Measurements from ENCODE around the gene KIZ. TPM values are rescaled to one million over a fixed set of nuclear protein-coding genes. Genes with fewer than 3 reads are reported as not detected.

Gene KIZ
- total and polyA plus RNA-seq, 2 donors (not counting 1 experiment from before 2014, with no cell fraction given): 19.7 to 40.4 TPM

DNA sequence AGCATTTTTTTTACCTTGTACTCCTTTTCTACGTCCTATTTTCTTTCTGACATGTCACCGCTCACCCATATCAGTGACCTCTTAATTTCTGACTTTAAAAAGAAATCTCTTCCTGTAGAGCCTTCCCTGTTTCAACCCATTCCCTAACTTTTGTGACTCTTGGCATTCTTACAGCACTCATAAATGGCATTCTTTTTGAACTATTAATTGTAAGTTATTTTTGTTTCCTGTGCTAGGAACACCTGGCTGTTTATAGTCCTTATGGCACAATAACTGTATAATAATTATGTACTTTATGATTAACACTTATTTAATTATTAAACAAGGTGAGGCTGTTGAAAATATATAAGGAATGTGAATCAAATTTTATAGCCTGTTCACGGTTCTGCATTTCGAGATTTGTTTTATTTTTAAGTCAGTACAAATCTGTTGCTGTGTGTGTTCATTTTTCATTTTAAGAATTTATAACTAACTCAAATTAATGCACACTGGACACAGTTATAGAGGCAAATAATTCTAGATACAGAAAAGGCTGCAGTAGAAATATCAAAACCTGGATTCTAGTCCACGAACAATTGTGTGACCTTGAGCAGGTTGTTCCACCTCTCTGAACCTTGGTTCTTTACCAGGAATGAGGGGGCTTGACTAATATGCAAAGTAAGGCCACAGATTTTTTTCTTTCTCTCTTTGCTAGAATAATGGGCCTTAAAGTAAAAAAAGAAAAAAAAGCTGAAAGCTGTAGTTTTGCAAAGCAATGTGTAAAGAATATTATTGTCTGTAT lies 1.5 kb downstream of the KIZ start:
- Histone ChIP-seq H3K9ac (ENCODE audit: low read length) (no peak overlapping the region), H3K4me3 (ENCODE audit: control extremely low read depth in 1 of 5, extremely low read depth in 1 of 5, insufficient read depth in 1 of 5, low read depth in 2 of 5, low read length in 4 of 5) (no peak overlapping the region), H3K9me3 (ENCODE audit: control extremely low read depth in 1 of 3, control insufficient read depth in 2 of 3, insufficient read depth in 1 of 3, low read length in 2 of 3) (no peaks in the 10 kb centered on the region), H4K20me1 (ENCODE audit: control insufficient read depth, insufficient read depth, low read length, poor library complexity, severe bottlenecking) (no peaks in the 10 kb centered on the region), H3K79me2 (ENCODE audit: control insufficient read depth, insufficient read depth, low read length) (peaks cover 31% of the 10 kb centered on the region), H3K27me3 (replicated peaks in 1 of 4; ENCODE audit: control extremely low read depth in 1 of 4, control insufficient read depth in 3 of 4, insufficient read depth in 4 of 4, low read length in 3 of 4) (no peaks in the 10 kb centered on the region), H2AFZ (ENCODE audit: insufficient read depth, low read depth, low read length, poor library complexity, severe bottlenecking) (no peak overlapping the region), H3K27ac (ENCODE audit: low read length in 2 of 2) (no peak overlapping the region), H3K4me2 (replicated peaks; ENCODE audit: low read depth, low read length, poor library complexity, severe bottlenecking) (peak overlapping the region; percentile 86), H3K4me1 (ENCODE audit: control insufficient read depth in 2 of 2, insufficient read depth in 2 of 2, low read length in 2 of 2) (peaks cover 14 to 16% of the 10 kb centered on the region in 2 donors), H3K36me3 (replicated peaks in 1 of 2; ENCODE audit: control extremely low read depth in 1 of 2, control insufficient read depth in 1 of 2, extremely low read depth in 1 of 2, insufficient read depth in 2 of 2, low read length in 1 of 2) (peaks cover 0 to 2% of the 10 kb centered on the region in 2 experiments)
- TF ChIP-seq EZH2 (IDR thresholded peaks at IDR 0.05; ENCODE audit: borderline replicate concordance, insufficient read depth, low read depth, low read length, poor library complexity, severe bottlenecking): no peak
- TF ChIP-seq, protein P1, sequence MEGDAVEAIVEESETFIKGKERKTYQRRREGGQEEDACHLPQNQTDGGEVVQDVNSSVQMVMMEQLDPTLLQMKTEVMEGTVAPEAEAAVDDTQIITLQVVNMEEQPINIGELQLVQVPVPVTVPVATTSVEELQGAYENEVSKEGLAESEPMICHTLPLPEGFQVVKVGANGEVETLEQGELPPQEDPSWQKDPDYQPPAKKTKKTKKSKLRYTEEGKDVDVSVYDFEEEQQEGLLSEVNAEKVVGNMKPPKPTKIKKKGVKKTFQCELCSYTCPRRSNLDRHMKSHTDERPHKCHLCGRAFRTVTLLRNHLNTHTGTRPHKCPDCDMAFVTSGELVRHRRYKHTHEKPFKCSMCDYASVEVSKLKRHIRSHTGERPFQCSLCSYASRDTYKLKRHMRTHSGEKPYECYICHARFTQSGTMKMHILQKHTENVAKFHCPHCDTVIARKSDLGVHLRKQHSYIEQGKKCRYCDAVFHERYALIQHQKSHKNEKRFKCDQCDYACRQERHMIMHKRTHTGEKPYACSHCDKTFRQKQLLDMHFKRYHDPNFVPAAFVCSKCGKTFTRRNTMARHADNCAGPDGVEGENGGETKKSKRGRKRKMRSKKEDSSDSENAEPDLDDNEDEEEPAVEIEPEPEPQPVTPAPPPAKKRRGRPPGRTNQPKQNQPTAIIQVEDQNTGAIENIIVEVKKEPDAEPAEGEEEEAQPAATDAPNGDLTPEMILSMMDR (IDR thresholded peaks at IDR 0.05): no peak
- intact Hi-C loops (cut with micrococcal nuclease): loop anchor here (2.0 to 5.0 kb wide), 3 partner anchors 175 to 1110 kb away; partner anchors contain the start of genes NAA20 and XRN2
- ChIA-PET POLR2A (no interaction called here), CTCF (interaction anchor here (1.1 to 3.1 kb wide), 3 partner anchors 79 to 301 kb away, joined by 3 to 9 read pairs (median 3); no protein-coding TSS in a partner anchor)
- 80% methylated on average over 1 of the region's 5 CpGs for WGBS (ENCODE audit: insufficient coverage)
- Mint-ChIP-seq H3K4me1 (peaks cover 21% of the 10 kb centered on the region), H3K27ac (no peak overlapping the region), H3K9me3 (ENCODE audit: insufficient read depth) (no peaks in the 10 kb centered on the region), H3K4me3 (peak overlapping the region; percentile 91), H3K27me3 (peaks cover 3% of the 10 kb centered on the region)
- ATAC-seq (ENCODE audit: low read depth) (no peak), DNase-seq (no peak)

DNA sequence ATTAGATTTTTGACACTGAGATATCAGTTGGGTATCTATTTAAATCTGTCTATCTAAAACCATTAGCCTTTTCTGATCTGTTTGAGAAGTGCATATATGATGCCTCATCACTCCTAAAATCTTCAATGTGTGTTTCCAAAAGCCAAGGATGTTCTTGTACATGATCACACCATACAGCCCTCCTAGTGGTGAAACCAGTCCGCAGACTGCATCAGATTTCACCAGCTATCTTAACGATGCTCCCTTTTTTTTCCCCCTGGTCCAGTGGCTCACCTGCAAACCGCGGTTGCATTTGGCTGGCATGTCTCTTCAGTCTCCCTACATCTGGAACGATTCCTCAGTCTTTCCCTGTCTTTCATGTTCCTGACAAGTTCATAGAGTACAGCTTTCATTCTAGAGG lies 4.0 kb downstream of the KIZ start:
- no peak for DNase-seq
- Histone ChIP-seq H3K27me3 (replicated peaks in 1 of 4; ENCODE audit: control extremely low read depth in 1 of 4, control insufficient read depth in 3 of 4, insufficient read depth in 4 of 4, low read length in 3 of 4) (no peaks in the 10 kb centered on the region), H4K20me1 (ENCODE audit: control insufficient read depth, insufficient read depth, low read length, poor library complexity, severe bottlenecking) (no peaks in the 10 kb centered on the region), H3K9ac (ENCODE audit: low read length) (no peak overlapping the region), H2AFZ (ENCODE audit: insufficient read depth, low read depth, low read length, poor library complexity, severe bottlenecking) (no peak overlapping the region), H3K4me3 (ENCODE audit: control extremely low read depth in 1 of 5, extremely low read depth in 1 of 5, insufficient read depth in 1 of 5, low read depth in 2 of 5, low read length in 4 of 5) (no peak overlapping the region), H3K9me3 (ENCODE audit: control extremely low read depth in 1 of 3, control insufficient read depth in 2 of 3, insufficient read depth in 1 of 3, low read length in 2 of 3) (no peaks in the 10 kb centered on the region), H3K4me1 (ENCODE audit: control insufficient read depth in 2 of 2, insufficient read depth in 2 of 2, low read length in 2 of 2) (peaks cover 14 to 16% of the 10 kb centered on the region in 2 donors), H3K4me2 (replicated peaks; ENCODE audit: low read depth, low read length, poor library complexity, severe bottlenecking) (no peak overlapping the region), H3K79me2 (ENCODE audit: control insufficient read depth, insufficient read depth, low read length) (peaks cover 31% of the 10 kb centered on the region), H3K36me3 (replicated peaks in 1 of 2; ENCODE audit: control extremely low read depth in 1 of 2, control insufficient read depth in 1 of 2, extremely low read depth in 1 of 2, insufficient read depth in 2 of 2, low read length in 1 of 2) (peaks cover 0 to 2% of the 10 kb centered on the region in 2 experiments), H3K27ac (ENCODE audit: low read length in 2 of 2) (no peak overlapping the region)
- Mint-ChIP-seq H3K27me3 (no peaks in the 10 kb centered on the region), H3K9me3 (ENCODE audit: insufficient read depth) (no peaks in the 10 kb centered on the region), H3K27ac (no peak overlapping the region), H3K4me1 (peaks cover 19% of the 10 kb centered on the region), H3K4me3 (no peak overlapping the region)
- no peak for TF ChIP-seq EZH2 (IDR thresholded peaks at IDR 0.05; ENCODE audit: borderline replicate concordance, insufficient read depth, low read depth, low read length, poor library complexity, severe bottlenecking)
- TF ChIP-seq, protein P1 (IDR thresholded peaks at IDR 0.05): no peak
- ATAC-seq (ENCODE audit: low read depth): no peak
- WGBS (ENCODE audit: insufficient coverage): 91% methylated on average over 4 of the region's 5 CpGs
- ChIA-PET CTCF (no interaction called here), POLR2A (no interaction called here)
- intact Hi-C loops (cut with micrococcal nuclease): loop anchor here (5.0 kb wide), 2 partner anchors 172 to 1113 kb away; partner anchors contain the start of genes NAA20 and XRN2
